HCT116 (cell line): ENCODE measurements around the gene SLC12A5. TPM values are rescaled to one million over a fixed set of nuclear protein-coding genes. Genes with fewer than 3 reads are reported as not detected.

Experiments used
- ATAC-seq: fragments of 200-7000 bp; cut with Tn5 transposase; 2 replicates; pipeline ENCODE4 v1.9.1; 2020; ENCODE audit warnings: mild to moderate bottlenecking, moderate library complexity
- BruUV-seq: library from RNA; stranded (reverse); fragments of 400-500 nt; replicated peaks from 2 replicates; lab custom pipeline; 2021; lab: Mats Ljungman, UMichigan
- CTCF ChIA-PET: fragments of 300-600 bp; sonication (Branson Sonifier 250); formaldehyde crosslinking; loops from one replicate; lab custom pipeline; 2021; ENCODE audit warnings: antibody characterized with exemption; lab: Charles Lee
- POLR2A ChIA-PET: fragments of 300-600, 350-600 bp; sonication (Branson Sonifier 250); formaldehyde crosslinking; loops from one replicate; lab custom pipeline; 2021; ENCODE audit warnings: antibody characterized with exemption; lab: Charles Lee
- RAD21 ChIA-PET, 2 experiments: fragments of 300-600 bp; sonication (Branson Sonifier 250); formaldehyde crosslinking; loops; one replicate each; lab custom pipeline; 2023; ENCODE audit warnings: low total read pairs in 2 of 2; ENCODE audit not compliant: uncharacterized antibody in 2 of 2, unreplicated experiment in 2 of 2, low non-redundant PET in 1 of 2; lab: Charles Lee
- DNase-seq: peaks from one replicate; pipeline ENCODE4 v3.0.0-alpha.2; 2010; ENCODE audit warnings: low read depth, low spot score
- H2AFZ ChIP-seq: fragments of 200-600 bp; shearing (Covaris generic), sonication (generic); 2 replicates; pipeline ENCODE4 v1.6.1; 2017; ENCODE audit warnings: low read depth, mixed run types, mixed read lengths, antibody characterized with exemption, low read length; ENCODE audit not compliant: poor library complexity, severe bottlenecking
- H3K27ac ChIP-seq: 2 replicates; pipeline ENCODE4 v1.5.1; 2012; ENCODE audit warnings: low read depth, low read length
- H3K27me3 ChIP-seq: fragments of 200-600 bp; sonication (generic); 2 replicates; pipeline ENCODE4 v1.6.1; 2016; ENCODE audit warnings: mixed run types, low read length, mixed read lengths; ENCODE audit not compliant: insufficient read depth
- H3K36me3 ChIP-seq, 2 experiments: fragments of 200-500 bp in 1 of 2; fragments of 200-600 bp in 1 of 2; sonication (Bioruptor generic) in 1 of 2; sonication (generic) in 1 of 2; 2 replicates each; pipeline versions ENCODE4 v1.5.1 to v1.6.1; 2014 to 2016; ENCODE audit warnings: low read length in 2 of 2, inconsistent platforms in 1 of 2, mixed read lengths in 1 of 2, mixed run types in 1 of 2; ENCODE audit not compliant: insufficient read depth in 2 of 2, control insufficient read depth in 1 of 2
- H3K4me1 ChIP-seq, 2 experiments: fragments of 200-600 bp in 1 of 2; sonication (generic) in 1 of 2; 2 replicates each; pipeline versions ENCODE4 v1.5.1 to v1.6.1; 2012 to 2017; ENCODE audit warnings: low read length in 2 of 2, inconsistent platforms in 1 of 2, mild to moderate bottlenecking in 1 of 2, mixed read lengths in 1 of 2, mixed run types in 1 of 2, moderate library complexity in 1 of 2; ENCODE audit not compliant: insufficient read depth in 2 of 2, control insufficient read depth in 1 of 2
- H3K4me2 ChIP-seq: fragments of 200-600 bp; sonication (generic); 2 replicates; pipeline ENCODE4 v1.6.1; 2017; ENCODE audit warnings: mixed run types, low read length, mixed read lengths
- H3K4me3 ChIP-seq, 2 experiments: fragments of 200-600 bp in 1 of 2; sonication (generic) in 1 of 2; replicated peaks in 1 of 2; 2 replicates each; pipeline ENCODE4 v1.5.1; 2011 to 2016; ENCODE audit warnings: low read length in 2 of 2, control low read depth in 1 of 2, low read depth in 1 of 2, mild to moderate bottlenecking in 1 of 2, mixed read lengths in 1 of 2, mixed run types in 1 of 2
- H3K79me2 ChIP-seq: fragments of 200-600 bp; sonication (generic); 2 replicates; pipeline ENCODE4 v1.6.1; 2017; ENCODE audit warnings: mild to moderate bottlenecking, mixed run types, low read length, moderate library complexity, mixed read lengths; ENCODE audit not compliant: insufficient read depth
- H3K9ac ChIP-seq: fragments of 200-600 bp; sonication (generic); 2 replicates; pipeline ENCODE4 v1.6.1; 2016; ENCODE audit warnings: low read length, mixed read lengths
- H3K9me2 ChIP-seq: fragments of 200-600 bp; sonication (generic), shearing (Covaris generic); 2 replicates; pipeline ENCODE4 v1.6.1; 2017; ENCODE audit warnings: mixed run types, mild to moderate bottlenecking, moderate library complexity; ENCODE audit not compliant: insufficient read depth
- H3K9me3 ChIP-seq, 2 experiments: fragments of 200-500 bp in 1 of 2; fragments of 200-600 bp in 1 of 2; sonication (Bioruptor generic) in 1 of 2; sonication (generic) in 1 of 2; 2 replicates each; pipeline ENCODE4 v1.6.1; 2014 to 2017; ENCODE audit warnings: low read length in 2 of 2, mixed read lengths in 2 of 2, inconsistent platforms in 1 of 2, low read depth in 1 of 2, mild to moderate bottlenecking in 1 of 2, mixed run types in 1 of 2, moderate library complexity in 1 of 2; ENCODE audit not compliant: control insufficient read depth in 1 of 2, insufficient read depth in 1 of 2
- H4K20me1 ChIP-seq: fragments of 200-600 bp; sonication (generic), shearing (Covaris generic); 2 replicates; pipeline ENCODE4 v1.6.1; 2017; ENCODE audit warnings: mixed run types, mild to moderate bottlenecking, moderate library complexity; ENCODE audit not compliant: insufficient read depth
- CEBPB ChIP-seq: IDR thresholded peaks from 2 replicates; pipeline ENCODE4 v1.6.1; 2012; ENCODE audit warnings: low read depth
- EGR1 ChIP-seq: IDR thresholded peaks from 2 replicates; pipeline ENCODE4 v1.6.1; 2012; ENCODE audit warnings: low read depth
- ELF1 ChIP-seq: IDR thresholded peaks from 2 replicates; pipeline ENCODE4 v1.6.1; 2012; ENCODE audit warnings: low read depth, borderline replicate concordance
- FOSL1 ChIP-seq: IDR thresholded peaks from 2 replicates; pipeline ENCODE4 v1.6.1; 2012; ENCODE audit warnings: low read depth
- JUND ChIP-seq: IDR thresholded peaks from 2 replicates; pipeline ENCODE4 v1.6.1; 2012
- POLR2A ChIP-seq: IDR thresholded peaks from 2 replicates; pipeline ENCODE4 v1.7.0; 2011; ENCODE audit warnings: borderline replicate concordance; ENCODE audit not compliant: insufficient read depth, insufficient read length; ENCODE audit errors: extremely low read depth
- SIN3A ChIP-seq: IDR thresholded peaks from 2 replicates; pipeline ENCODE4 v1.6.1; 2012; ENCODE audit warnings: low read depth
- SP1 ChIP-seq: IDR thresholded peaks from 2 replicates; pipeline ENCODE4 v1.6.1; 2012; ENCODE audit warnings: low read depth
- YY1 ChIP-seq: IDR thresholded peaks from 2 replicates; pipeline ENCODE4 v1.6.1; 2011; ENCODE audit warnings: low read length, low read depth, moderate library complexity, mild to moderate bottlenecking; ENCODE audit not compliant: insufficient replicate concordance; ENCODE audit errors: extremely low read depth
- intact Hi-C: fragments of 100-400 bp; cut with micrococcal nuclease; formaldehyde crosslinking; loops from 2 replicates; pipeline ENCODE4 v1.10.0; 2022
- total RNA-seq: library from RNA; stranded (reverse); gene quantifications from one replicate; pipeline ENCODE4 v1.2.1, GENCODE V29; 2021; ENCODE audit not compliant: unreplicated experiment
- TF ChIP-seq, protein P1 (sequence below): IDR thresholded peaks from 2 replicates; pipeline ENCODE4 v1.6.1; 2012; ENCODE audit warnings: low read depth
- TF ChIP-seq, protein P2 (sequence below), 3 experiments: fragments of 200-600 bp in 1 of 3; sonication (generic) in 1 of 3; IDR thresholded peaks in 2 of 3; conservative IDR thresholded peaks in 1 of 3; 2 replicates each; pipeline ENCODE4 v1.5.1; 2012 to 2017; ENCODE audit warnings: low read depth in 2 of 3, low read length in 2 of 3, antibody characterized with exemption in 1 of 3, borderline replicate concordance in 1 of 3, control low read depth in 1 of 3, mild to moderate bottlenecking in 1 of 3, mixed read lengths in 1 of 3, mixed run types in 1 of 3, moderate library complexity in 1 of 3; ENCODE audit not compliant: insufficient read depth in 1 of 3

The SLC12A5 gene
- total RNA-seq, 1 experiment from 2014 or later, result 1.9 TPM

DNA sequence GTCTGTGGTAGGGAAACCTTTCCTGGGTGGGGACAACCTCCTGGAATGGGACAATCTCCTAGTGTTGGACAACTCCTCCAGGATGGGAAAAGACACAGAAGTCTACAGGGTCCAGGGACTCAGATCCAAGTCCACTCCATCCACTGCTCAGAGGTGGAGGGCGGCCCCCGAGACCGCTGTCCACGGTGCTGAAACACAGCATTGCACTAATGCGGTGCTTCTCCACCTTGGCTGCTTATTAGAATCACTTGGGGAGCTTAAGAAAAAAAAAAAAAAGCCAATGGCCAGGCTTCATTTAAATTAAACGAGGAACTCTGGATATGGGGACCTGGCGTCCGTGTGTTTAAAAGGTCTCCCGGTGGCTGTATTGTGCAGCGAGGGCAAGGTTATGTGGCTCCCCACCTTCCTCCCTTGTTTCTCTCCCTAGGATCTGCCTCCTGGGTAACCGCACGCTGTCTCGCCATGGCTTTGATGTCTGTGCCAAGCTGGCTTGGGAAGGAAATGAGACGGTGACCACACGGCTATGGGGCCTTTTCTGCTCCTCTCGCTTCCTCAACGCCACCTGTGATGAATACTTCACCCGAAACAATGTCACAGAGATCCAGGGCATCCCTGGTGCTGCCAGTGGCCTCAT lies 12.0 kb downstream of the SLC12A5 start:
- H3K9ac ChIP-seq, result no peak overlapping the region
- H3K36me3 ChIP-seq, result no peaks in the 10 kb centered on the region
- peaks cover 61% of the 10 kb centered on the region for H3K27me3 ChIP-seq
- H3K4me1 ChIP-seq, result no peaks in the 10 kb centered on the region
- TF ChIP-seq, protein P1, sequence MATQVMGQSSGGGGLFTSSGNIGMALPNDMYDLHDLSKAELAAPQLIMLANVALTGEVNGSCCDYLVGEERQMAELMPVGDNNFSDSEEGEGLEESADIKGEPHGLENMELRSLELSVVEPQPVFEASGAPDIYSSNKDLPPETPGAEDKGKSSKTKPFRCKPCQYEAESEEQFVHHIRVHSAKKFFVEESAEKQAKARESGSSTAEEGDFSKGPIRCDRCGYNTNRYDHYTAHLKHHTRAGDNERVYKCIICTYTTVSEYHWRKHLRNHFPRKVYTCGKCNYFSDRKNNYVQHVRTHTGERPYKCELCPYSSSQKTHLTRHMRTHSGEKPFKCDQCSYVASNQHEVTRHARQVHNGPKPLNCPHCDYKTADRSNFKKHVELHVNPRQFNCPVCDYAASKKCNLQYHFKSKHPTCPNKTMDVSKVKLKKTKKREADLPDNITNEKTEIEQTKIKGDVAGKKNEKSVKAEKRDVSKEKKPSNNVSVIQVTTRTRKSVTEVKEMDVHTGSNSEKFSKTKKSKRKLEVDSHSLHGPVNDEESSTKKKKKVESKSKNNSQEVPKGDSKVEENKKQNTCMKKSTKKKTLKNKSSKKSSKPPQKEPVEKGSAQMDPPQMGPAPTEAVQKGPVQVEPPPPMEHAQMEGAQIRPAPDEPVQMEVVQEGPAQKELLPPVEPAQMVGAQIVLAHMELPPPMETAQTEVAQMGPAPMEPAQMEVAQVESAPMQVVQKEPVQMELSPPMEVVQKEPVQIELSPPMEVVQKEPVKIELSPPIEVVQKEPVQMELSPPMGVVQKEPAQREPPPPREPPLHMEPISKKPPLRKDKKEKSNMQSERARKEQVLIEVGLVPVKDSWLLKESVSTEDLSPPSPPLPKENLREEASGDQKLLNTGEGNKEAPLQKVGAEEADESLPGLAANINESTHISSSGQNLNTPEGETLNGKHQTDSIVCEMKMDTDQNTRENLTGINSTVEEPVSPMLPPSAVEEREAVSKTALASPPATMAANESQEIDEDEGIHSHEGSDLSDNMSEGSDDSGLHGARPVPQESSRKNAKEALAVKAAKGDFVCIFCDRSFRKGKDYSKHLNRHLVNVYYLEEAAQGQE, result peak; percentile 88
- TF ChIP-seq FOSL1, result no peak
- H2AFZ ChIP-seq, result no peak overlapping the region
- ATAC-seq, result peak; percentile 66
- no peak overlapping the region for H3K4me3 ChIP-seq
- DNase-seq, result no peak
- no peaks in the 10 kb centered on the region for H4K20me1 ChIP-seq
- ChIA-PET CTCF (no interaction called here), POLR2A (no interaction called here), RAD21 (no interaction called here)
- BruUV-seq, result no TSS peak
- no peak overlapping the region for H3K4me2 ChIP-seq
- no peaks in the 10 kb centered on the region for H3K9me2 ChIP-seq
- no peaks in the 10 kb centered on the region for H3K79me2 ChIP-seq
- H3K9me3 ChIP-seq, result no peaks in the 10 kb centered on the region
- H3K27ac ChIP-seq, result no peak overlapping the region
- intact Hi-C loops, result no loop called here

DNA sequence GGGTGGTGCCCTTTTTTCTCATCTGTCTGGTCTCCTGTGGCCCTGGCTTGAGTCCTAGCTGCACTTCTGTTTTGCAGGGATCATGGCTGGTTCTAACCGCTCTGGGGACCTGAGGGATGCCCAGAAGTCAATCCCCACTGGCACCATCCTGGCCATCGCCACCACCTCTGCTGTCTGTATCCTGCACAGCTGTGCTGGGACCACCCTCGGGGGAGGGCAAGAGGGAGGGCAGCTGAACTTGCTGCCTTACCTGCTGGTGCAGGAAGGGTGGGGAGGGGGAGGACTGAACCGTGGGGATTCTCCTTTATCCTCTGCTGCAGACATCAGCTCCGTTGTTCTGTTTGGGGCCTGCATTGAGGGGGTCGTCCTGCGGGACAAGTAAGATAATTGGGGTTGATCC lies 14.5 kb downstream of the SLC12A5 start:
- ChIA-PET RAD21 (no interaction called here), POLR2A (no interaction called here), CTCF (no interaction called here)
- Histone ChIP-seq H3K36me3 (no peaks in the 10 kb centered on the region), H4K20me1 (no peaks in the 10 kb centered on the region), H3K4me1 (no peaks in the 10 kb centered on the region), H3K9me2 (no peaks in the 10 kb centered on the region), H2AFZ (no peak overlapping the region), H3K79me2 (no peaks in the 10 kb centered on the region), H3K4me2 (no peak overlapping the region), H3K27ac (no peak overlapping the region), H3K27me3 (peaks cover 69% of the 10 kb centered on the region), H3K9ac (no peak overlapping the region), H3K9me3 (no peaks in the 10 kb centered on the region), H3K4me3 (no peak overlapping the region)
- no peak for DNase-seq
- BruUV-seq, result no TSS peak
- intact Hi-C loops, result no loop called here
- no peak for ATAC-seq
- TF ChIP-seq EGR1 (no peak), YY1 (no peak), SIN3A (no peak), POLR2A (no peak), SP1 (no peak), JUND (no peak), CEBPB (no peak), ELF1 (no peak)
- TF ChIP-seq, protein P2, sequence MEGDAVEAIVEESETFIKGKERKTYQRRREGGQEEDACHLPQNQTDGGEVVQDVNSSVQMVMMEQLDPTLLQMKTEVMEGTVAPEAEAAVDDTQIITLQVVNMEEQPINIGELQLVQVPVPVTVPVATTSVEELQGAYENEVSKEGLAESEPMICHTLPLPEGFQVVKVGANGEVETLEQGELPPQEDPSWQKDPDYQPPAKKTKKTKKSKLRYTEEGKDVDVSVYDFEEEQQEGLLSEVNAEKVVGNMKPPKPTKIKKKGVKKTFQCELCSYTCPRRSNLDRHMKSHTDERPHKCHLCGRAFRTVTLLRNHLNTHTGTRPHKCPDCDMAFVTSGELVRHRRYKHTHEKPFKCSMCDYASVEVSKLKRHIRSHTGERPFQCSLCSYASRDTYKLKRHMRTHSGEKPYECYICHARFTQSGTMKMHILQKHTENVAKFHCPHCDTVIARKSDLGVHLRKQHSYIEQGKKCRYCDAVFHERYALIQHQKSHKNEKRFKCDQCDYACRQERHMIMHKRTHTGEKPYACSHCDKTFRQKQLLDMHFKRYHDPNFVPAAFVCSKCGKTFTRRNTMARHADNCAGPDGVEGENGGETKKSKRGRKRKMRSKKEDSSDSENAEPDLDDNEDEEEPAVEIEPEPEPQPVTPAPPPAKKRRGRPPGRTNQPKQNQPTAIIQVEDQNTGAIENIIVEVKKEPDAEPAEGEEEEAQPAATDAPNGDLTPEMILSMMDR (IDR thresholded peaks at IDR 0.05 in 2 of 3, conservative IDR thresholded peaks at IDR 0.05 in 1 of 3; ENCODE audit: borderline replicate concordance in 1 of 3, insufficient read depth in 1 of 3, low read depth in 2 of 3, low read length in 2 of 3), result no peak
- TF ChIP-seq, protein P1, result no peak
